Activated T-cell treated with anti-CD3 and anti-CD28 coated beads for 1 hour (primary cell): ENCODE measurements around the gene VCX3B.
"Not testable (repeated sequence)": the region's sequence is repeated elsewhere in the genome, so short reads cannot be mapped to it uniquely, and the experiment has no call there.

ENCODE experiments used
- DNase-seq: peaks from one replicate; pipeline ENCODE4 v3.0.0-alpha.2; 2020; ENCODE audit warnings: low read depth

VCX3B gene

GRCh38 chrX:8464530-8464929 is at the start of gene VCX3B:
Gene VCX3B (plus strand): TSS chrX:8464830. CDS start chrX:8465451, 621 bp downstream.
- DNase-seq: not testable (repeated sequence)

GRCh38 chrX:8418301-8418700 is 46.3 kb upstream of the VCX3B start:
- no peak for DNase-seq

- no peak for DNase-seq
These were observed 39.7 kb upstream of the VCX3B start for GRCh38 chrX:8424912-8425311.

- DNase-seq: no peak
These were observed 34.9 kb upstream of the VCX3B start for GRCh38 chrX:8429692-8430249.

DNA sequence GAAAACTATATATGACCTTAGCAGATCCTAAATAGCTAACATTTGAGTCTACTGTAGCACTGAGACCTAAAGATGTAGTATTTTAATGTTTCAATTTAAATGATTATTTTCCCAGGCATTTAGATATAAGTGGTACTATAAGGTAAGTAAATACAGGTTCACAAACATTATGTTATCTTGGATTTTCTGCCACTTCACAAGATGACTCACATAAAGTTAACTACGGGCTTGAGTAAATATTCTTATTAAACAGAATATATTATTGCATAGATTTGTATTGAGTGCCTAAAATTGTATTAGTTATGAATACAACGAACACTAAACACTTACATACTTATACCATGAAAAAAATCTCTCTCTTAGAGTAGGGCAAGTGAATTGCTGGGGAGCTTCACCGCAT is 34.2 kb upstream of the VCX3B start:
- no peak for DNase-seq

GRCh38 chrX:8432396-8432795 is 32.2 kb upstream of the VCX3B start:
- no peak for DNase-seq

DNA sequence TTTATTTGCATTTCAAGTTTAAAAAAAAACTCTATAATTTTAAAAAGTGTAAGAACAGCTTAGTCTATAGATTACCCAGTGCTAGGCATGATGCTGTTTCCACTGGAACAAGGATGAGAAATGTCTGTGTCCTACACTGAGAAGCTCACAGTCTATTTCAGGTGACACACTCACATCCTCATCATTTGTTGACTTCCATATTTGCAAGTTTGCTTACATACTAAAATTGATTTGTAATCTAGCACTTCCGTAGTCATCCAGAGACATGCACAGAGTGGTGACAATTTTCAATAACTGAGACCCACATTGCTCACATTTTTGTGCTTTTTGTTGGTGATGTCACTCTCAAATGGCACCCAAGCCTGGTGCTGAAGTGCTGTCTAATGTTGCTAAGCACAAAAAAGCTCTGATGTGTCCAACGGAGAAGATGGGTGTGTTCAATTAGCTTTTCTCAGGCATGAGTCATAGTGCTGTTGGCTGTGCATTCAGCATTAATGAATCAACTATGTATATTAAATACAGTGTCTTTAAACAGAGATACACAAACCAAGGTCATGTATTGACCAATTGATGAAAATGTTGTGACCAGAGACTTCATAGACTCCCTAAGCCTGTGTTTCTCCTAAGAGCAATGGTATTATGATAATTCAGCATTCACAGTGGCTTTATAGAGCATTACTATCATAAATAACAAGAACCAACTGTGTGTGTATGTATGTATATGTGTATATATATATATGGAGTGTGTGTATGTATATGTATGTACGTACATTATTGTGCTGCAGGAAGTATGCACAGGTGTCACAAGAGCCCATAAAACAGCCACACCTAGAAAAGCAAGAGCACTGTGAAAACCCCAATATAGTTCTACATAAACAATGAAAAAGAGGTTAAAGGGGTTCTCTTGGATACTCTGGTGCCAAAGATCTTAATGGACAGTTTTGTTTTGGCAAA is 31.2 kb upstream of the VCX3B start:
- no peak for DNase-seq

GRCh38 chrX:8447368-8447767 is 17.3 kb upstream of the VCX3B start:
- no peak for DNase-seq

GRCh38 chrX:8452343-8452742 is 12.3 kb upstream of the VCX3B start:
- not testable (repeated sequence) for DNase-seq

DNA sequence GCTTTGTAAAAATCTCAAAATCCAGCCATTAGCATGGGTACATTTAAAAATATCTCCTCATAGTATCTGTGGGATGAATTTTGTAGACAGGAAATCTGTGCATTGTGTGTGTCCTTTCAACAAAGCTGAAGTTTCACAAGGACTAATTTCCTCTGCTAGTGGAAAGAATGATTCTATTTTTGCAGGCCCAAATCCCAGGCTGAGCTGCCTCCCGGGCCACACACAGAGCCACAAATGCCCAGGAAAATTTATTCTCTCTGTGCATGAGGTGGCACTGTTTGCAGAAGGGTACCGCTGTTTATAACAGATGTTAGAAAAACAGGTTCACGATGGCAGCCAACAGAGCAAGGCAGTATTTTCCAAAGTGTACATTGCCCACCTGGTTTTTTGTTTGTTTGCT is 11.0 kb upstream of the VCX3B start:
- DNase-seq: no peak

DNA sequence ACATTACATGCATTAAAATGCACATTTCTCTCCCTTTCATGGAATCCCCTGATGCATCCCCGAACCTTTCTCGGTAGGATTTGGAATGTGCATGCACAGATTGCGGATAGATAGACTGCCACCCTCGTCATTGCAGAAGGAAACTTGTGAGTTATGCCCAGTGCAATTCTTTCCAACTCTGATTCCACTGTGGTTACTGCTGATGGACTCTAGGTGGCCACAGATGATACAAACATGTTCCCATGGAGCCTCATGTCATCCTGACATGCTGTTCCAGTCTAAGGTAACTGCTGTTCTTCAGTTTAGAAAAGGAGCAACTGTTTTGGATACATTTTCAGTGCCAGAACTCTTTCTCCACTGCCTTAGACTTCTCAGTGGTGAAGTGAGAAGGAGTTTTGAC is 9.1 kb upstream of the VCX3B start:
- no peak for DNase-seq

- no peak for DNase-seq
These were observed 2.1 kb upstream of the VCX3B start for GRCh38 chrX:8462488-8462887.

DNA sequence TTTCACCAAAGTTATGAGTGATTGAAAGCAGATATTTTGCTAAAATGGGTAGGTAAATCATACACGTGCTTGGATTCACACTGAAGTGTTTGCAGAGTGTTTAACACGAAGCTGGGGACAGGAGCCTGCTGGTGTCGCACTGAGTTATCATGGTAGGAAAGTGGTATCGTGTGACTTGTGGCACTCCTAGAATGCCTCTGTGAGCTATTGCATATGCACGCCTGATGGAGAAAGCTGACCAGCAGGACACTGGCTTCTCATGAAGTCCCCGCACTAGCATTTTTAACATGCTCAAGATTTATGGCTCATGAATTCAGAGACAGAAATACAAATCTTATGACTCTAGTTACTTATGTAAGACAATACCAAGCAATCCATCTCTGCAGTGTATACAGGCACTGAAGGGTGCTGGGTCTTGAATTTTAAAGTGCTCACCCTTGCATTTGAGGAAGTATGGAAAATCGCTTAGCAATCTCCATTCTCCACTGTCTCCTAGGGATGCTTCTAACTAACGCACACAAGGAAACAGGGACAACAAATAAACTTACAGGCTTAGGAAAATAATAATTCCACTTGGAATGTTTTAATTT is 19.8 kb downstream of the VCX3B start:
- no peak for DNase-seq

- not testable (repeated sequence) for DNase-seq
These were observed 30.4 kb downstream of the VCX3B start for GRCh38 chrX:8495036-8495435.

DNA sequence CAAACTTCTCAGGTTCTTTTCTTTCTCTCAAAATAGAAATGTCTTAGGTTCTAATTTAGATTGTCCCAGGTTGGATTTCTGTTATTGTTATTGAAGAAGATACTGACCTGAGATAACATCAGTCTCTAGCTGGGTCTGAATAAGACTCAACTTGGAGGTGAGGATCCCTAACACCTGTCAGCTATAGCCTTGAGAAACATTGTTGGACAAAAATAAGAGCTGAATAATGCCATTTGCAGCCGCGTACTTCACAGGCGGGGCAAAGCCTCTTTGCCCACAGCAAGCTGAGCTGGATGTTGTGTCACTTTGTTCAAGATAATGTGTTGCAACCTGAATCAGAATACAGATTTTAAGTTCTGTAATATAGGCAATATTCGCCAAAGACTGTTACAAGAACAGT is 35.6 kb downstream of the VCX3B start:
- DNase-seq: no peak

GRCh38 chrX:8502101-8502500 is 37.5 kb downstream of the VCX3B start:
- DNase-seq: not testable (repeated sequence)

DNA sequence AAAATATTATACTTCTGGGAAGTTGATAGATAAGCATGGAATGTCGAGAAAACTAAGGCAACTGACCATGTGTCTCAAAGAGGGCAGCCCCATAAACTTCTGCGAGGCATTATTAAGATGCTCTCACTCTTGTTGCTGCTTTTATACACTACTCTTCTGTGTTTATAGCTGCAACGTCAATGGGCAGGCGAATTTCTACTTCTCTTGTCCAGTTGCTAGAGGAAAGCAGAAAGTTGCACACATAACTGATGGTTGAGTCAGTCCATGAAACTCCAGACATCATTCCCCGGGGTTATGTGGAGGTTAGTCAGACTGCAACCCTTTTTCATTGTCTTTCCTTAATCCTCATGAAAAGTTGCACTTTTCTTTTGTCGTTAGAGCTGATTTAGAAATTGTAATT is 39.8 kb downstream of the VCX3B start:
- DNase-seq: no peak
